HepG2 (cell line): ENCODE measurements around the gene CCN2. TPM values are rescaled to one million over a fixed set of nuclear protein-coding genes. Genes with fewer than 3 reads are reported as not detected.
A peak's percentile ranks its signal among the peaks of the same experiment; 100 is the strongest.

Experiments used
- CHD2 ChIP-seq: IDR thresholded peaks from 2 replicates; pipeline ENCODE4 v1.6.1; 2011; ENCODE audit warnings: low read depth, low read length, improper control_type of control experiment
- GLI4 ChIP-seq: sonication (generic); formaldehyde crosslinking; IDR thresholded peaks from 2 replicates; pipeline ENCODE4 v1.5.1; 2020; ENCODE audit warnings: missing genetic modification reagents, mild to moderate bottlenecking, moderate library complexity, borderline replicate concordance
- HDAC1 ChIP-seq: sonication (generic); formaldehyde crosslinking; IDR thresholded peaks from 2 replicates; pipeline ENCODE4 v1.5.1; 2020; ENCODE audit warnings: mild to moderate bottlenecking, missing genetic modification reagents
- KLF13 ChIP-seq: sonication (generic); formaldehyde crosslinking; IDR thresholded peaks from 2 replicates; pipeline ENCODE4 v1.4.0; 2020; ENCODE audit warnings: mild to moderate bottlenecking, missing genetic modification reagents
- KLF16 ChIP-seq, 2 experiments: sonication (generic) in 1 of 2; formaldehyde crosslinking in 1 of 2; IDR thresholded peaks; 2 replicates each; pipeline versions ENCODE4 v1.6.1 to v1.8.0; 2016 to 2023; ENCODE audit warnings: missing genetic modification reagents in 2 of 2, missing compliant biosample characterization in 1 of 2
- KLF9 ChIP-seq: IDR thresholded peaks from 2 replicates; pipeline ENCODE4 v1.6.1; 2016; ENCODE audit warnings: low read depth
- MXI1 ChIP-seq: IDR thresholded peaks from 3 replicates; pipeline ENCODE4 v1.6.1; 2012; ENCODE audit warnings: low read depth, low read length, inconsistent platforms, borderline replicate concordance
- NCOR1 ChIP-seq: fragments of 200-600 bp; sonication (generic); IDR thresholded peaks from 2 replicates; pipeline ENCODE4 v1.7.0; 2017; ENCODE audit warnings: antibody characterized with exemption, low read length, borderline replicate concordance
- NFKBIZ ChIP-seq: IDR thresholded peaks from 2 replicates; pipeline ENCODE4 v1.6.1; 2018; ENCODE audit warnings: missing genetic modification reagents, missing compliant biosample characterization
- POLR2AphosphoS5 ChIP-seq: IDR thresholded peaks from 2 replicates; pipeline ENCODE4 v1.6.1; 2012; ENCODE audit warnings: low read depth, low read length
- SOX13 ChIP-seq, 3 experiments: fragments of 450-650 bp in 1 of 3; sonication (generic) in 1 of 3; formaldehyde crosslinking in 1 of 3; IDR thresholded peaks in 2 of 3; conservative IDR thresholded peaks in 1 of 3; 2 replicates each; pipeline versions ENCODE4 v1.5.0 to v1.6.1; 2016 to 2020; ENCODE audit warnings: antibody characterized with exemption in 1 of 3, mild to moderate bottlenecking in 1 of 3, missing compliant biosample characterization in 1 of 3, missing genetic modification reagents in 1 of 3, moderate library complexity in 1 of 3
- SP4 ChIP-seq: sonication (generic); formaldehyde crosslinking; IDR thresholded peaks from 2 replicates; pipeline ENCODE4 v1.8.1; 2023; ENCODE audit warnings: mild to moderate bottlenecking, missing genetic modification reagents
- TCF7L2 ChIP-seq: IDR thresholded peaks from 2 replicates; pipeline ENCODE4 v1.6.1; 2011; ENCODE audit warnings: mild to moderate bottlenecking, low read depth, low read length, moderate library complexity
- TFAP4 ChIP-seq: sonication (generic); IDR thresholded peaks from 2 replicates; pipeline ENCODE4 v1.6.1; 2016; ENCODE audit warnings: low read depth, borderline replicate concordance
- ZBTB39 ChIP-seq: sonication (generic); formaldehyde crosslinking; IDR thresholded peaks from 2 replicates; pipeline ENCODE4 v1.5.0; 2020; ENCODE audit warnings: missing genetic modification reagents
- ZFP62 ChIP-seq: sonication (generic); formaldehyde crosslinking; IDR thresholded peaks from 2 replicates; pipeline ENCODE4 v1.4.0; 2020; ENCODE audit warnings: missing genetic modification reagents
- ZIK1 ChIP-seq: sonication (generic); formaldehyde crosslinking; IDR thresholded peaks from 2 replicates; pipeline ENCODE4 v1.5.0; 2020; ENCODE audit warnings: mild to moderate bottlenecking, low read depth, missing genetic modification reagents, borderline replicate concordance
- ZMYM4 ChIP-seq: sonication (generic); formaldehyde crosslinking; IDR thresholded peaks from 2 replicates; pipeline ENCODE4 v1.8.1; 2023; ENCODE audit warnings: mild to moderate bottlenecking, missing genetic modification reagents
- ZNF143 ChIP-seq: sonication (generic); formaldehyde crosslinking; IDR thresholded peaks from 2 replicates; pipeline ENCODE4 v1.4.0; 2020; ENCODE audit warnings: missing genetic modification reagents
- ZNF326 ChIP-seq: sonication (generic); formaldehyde crosslinking; IDR thresholded peaks from 2 replicates; pipeline ENCODE4 v1.4.0; 2020; ENCODE audit warnings: missing genetic modification reagents, borderline replicate concordance
- ZNF75D ChIP-seq: sonication (generic); formaldehyde crosslinking; IDR thresholded peaks from 2 replicates; pipeline ENCODE4 v1.8.1; 2023; ENCODE audit warnings: missing genetic modification reagents, mild to moderate bottlenecking, borderline replicate concordance
- polyA plus RNA-seq, 8 experiments: library from polyadenylated mRNA; depleted of rRNA in 3 of 8; stranded (reverse) in 7 of 8; unstranded in 1 of 8; fragments of >200 nt; fragmentation: Illumina TruSeq in 4 of 8; extraction: Trizol in 4 of 8; gene quantifications; 2 replicates each; pipeline versions ENCODE4 v1.2.1 to v1.2.3, GENCODE V29; 2011 to 2016; ENCODE audit warnings: low read depth in 4 of 8, missing spikeins in 1 of 8, mixed read lengths in 1 of 8; ENCODE audit not compliant: insufficient read depth in 1 of 8
- total RNA-seq, 5 experiments: library from RNA; depleted of rRNA; stranded (reverse); fragments of >200 nt; fragmentation: Illumina TruSeq; extraction: Trizol; gene quantifications; 2 replicates each; pipeline ENCODE4 v1.2.3, GENCODE V29; 2016; ENCODE audit warnings: low read depth in 1 of 5
- TF ChIP-seq, protein P1 (sequence below): sonication (generic); formaldehyde crosslinking; IDR thresholded peaks from 2 replicates; pipeline ENCODE4 v1.4.0; 2020; ENCODE audit warnings: missing genetic modification reagents
- TF ChIP-seq, protein P2 (sequence below): sonication (generic); formaldehyde crosslinking; IDR thresholded peaks from 2 replicates; pipeline ENCODE4 v1.8.0; 2022; ENCODE audit warnings: mild to moderate bottlenecking, missing genetic modification reagents, moderate library complexity

The CCN2 gene
- total and polyA plus RNA-seq, 2 of the 13 experiments (the other 11 are each of a cell fraction or from before 2014, with no cell fraction given), result 34.7 to 316 TPM

DNA sequence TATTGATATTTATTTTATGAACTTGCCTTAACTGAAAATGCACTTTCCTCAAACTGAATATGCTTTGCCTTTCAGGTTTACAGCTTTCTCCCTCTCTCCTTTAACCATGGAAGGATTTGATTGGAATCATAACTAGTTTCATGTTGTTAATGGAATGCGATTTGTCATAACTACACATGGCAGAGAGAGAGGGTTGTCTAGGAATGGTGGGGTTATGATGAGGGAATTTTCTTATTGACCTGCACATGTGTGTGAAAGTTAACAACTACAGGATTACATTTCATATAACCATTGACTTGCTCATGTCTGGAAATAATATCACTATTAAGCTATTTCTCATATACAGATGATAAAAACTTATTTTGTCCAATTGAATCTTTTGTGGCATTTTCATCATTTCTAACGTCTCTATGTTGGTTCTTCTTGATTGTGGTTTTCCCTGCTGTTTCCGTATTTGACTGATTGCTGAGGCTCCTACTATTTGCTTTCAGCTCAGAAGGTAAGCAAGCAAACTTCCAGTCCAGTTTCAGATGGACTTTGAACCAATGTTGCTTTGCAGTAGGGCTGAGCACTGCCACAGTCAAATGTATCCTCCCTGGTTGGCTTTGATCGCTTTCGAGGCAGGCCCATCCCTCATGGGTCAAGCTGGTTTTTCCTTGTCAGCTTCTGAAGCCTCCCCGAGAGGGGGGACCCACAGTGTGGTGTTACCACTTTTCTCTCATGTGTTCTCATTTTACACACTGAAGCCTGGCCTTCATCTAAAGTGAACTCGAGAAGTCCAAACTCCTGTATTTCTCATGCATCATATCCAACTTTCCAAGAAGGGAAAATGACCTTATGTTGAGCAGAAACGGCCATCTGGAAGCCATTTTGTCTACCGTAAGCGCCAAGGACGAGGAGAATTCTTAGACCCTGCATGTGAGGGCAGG, 7.6 kb upstream of the CCN2 start (continued):
- peak; percentile 98 for TF ChIP-seq NCOR1
- TF ChIP-seq CHD2, result no peak
- peak; percentile 100 for TF ChIP-seq ZMYM4 (CRISPR knock-in tag)
- TF ChIP-seq TFAP4, result peak; percentile 80; the same call in 1 of the 2 replicates
- TF ChIP-seq ZIK1 (CRISPR knock-in tag), result no peak
- TF ChIP-seq POLR2AphosphoS5, result peak; percentile 61
- peak in 1 of 2 experiments; percentile 84; a peak in 1 of 4 replicates for TF ChIP-seq KLF16 (CRISPR knock-in tag; IDR thresholded peaks at IDR 0.05)
- TF ChIP-seq ZFP62 (CRISPR knock-in tag), result no peak
- TF ChIP-seq, protein P1, sequence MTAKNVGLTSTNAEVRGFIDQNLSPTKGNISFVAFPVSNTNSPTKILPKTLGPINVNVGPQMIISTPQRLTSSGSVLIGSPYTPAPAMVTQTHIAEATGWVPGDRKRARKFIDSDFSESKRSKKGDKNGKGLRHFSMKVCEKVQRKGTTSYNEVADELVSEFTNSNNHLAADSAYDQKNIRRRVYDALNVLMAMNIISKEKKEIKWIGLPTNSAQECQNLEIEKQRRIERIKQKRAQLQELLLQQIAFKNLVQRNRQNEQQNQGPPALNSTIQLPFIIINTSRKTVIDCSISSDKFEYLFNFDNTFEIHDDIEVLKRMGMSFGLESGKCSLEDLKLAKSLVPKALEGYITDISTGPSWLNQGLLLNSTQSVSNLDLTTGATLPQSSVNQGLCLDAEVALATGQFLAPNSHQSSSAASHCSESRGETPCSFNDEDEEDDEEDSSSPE (CRISPR knock-in tag), result peak; percentile 53; the same call in 1 of the 2 replicates
- TF ChIP-seq KLF13 (CRISPR knock-in tag), result 0 out of 2 replicates have a peak, but pooled peaks have one; percentile 55
- 0 out of 2 replicates have a peak, but pooled peaks have one; percentile 22 for TF ChIP-seq ZNF143
- TF ChIP-seq SP4 (CRISPR knock-in tag), result no peak; the same call in 1 of the 2 replicates
- TF ChIP-seq ZNF75D (CRISPR knock-in tag), result no peak
- peak; percentile 79; the same call in 1 of the 2 replicates for TF ChIP-seq NFKBIZ
- TF ChIP-seq SOX13 (IDR thresholded peaks at IDR 0.05), result peak; percentile 65; the same call in 1 of the 2 replicates
- peak; percentile 30 to 93; a peak in 2 of 4 replicates for TF ChIP-seq SOX13 (CRISPR knock-in tag; conservative IDR thresholded peaks at IDR 0.05 in 1 of 2, IDR thresholded peaks at IDR 0.05 in 1 of 2)
- TF ChIP-seq TCF7L2, result no peak; the same call in 1 of the 2 replicates
- TF ChIP-seq, protein P2, sequence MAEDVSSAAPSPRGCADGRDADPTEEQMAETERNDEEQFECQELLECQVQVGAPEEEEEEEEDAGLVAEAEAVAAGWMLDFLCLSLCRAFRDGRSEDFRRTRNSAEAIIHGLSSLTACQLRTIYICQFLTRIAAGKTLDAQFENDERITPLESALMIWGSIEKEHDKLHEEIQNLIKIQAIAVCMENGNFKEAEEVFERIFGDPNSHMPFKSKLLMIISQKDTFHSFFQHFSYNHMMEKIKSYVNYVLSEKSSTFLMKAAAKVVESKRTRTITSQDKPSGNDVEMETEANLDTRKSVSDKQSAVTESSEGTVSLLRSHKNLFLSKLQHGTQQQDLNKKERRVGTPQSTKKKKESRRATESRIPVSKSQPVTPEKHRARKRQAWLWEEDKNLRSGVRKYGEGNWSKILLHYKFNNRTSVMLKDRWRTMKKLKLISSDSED, result no peak
- no peak for TF ChIP-seq GLI4 (CRISPR knock-in tag)
- peak; percentile 61; the same call in 1 of the 2 replicates for TF ChIP-seq KLF9
- 0 out of 3 replicates have a peak, but pooled peaks have one; percentile 28 for TF ChIP-seq MXI1
- TF ChIP-seq ZNF326 (CRISPR knock-in tag), result no peak
- TF ChIP-seq HDAC1 (CRISPR knock-in tag), result peak; percentile 95
- TF ChIP-seq ZBTB39, result peak; percentile 62; the same call in 1 of the 2 replicates
